ENCODE measurements around the gene CIDEC.
"Not testable (repeated sequence)": the region's sequence is repeated elsewhere in the genome, so short reads cannot be mapped to it uniquely, and the experiment has no call there.

Gene CIDEC

DNA sequence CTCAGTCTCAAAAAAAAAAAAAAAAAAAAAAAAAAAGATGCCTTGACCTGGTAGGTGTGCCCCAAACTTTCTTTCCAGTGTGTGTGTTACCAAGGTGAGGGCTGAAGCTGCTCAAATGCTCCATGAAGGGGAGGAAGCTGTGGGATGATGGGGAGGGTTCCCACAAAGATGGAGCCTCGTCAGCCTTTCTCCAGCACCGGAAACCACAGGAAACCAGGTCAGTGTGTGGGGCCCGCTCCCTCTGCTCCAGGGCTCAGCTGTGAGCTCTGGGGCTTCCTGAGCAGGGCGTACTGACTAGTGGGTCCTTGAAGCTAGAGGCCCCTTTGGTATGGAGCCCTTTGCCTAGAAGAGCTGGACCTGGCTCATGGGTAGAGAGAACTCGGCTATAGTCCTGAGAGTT lies 21.9 kb upstream of the CIDEC start:
- DNase-seq: no peak

DNA sequence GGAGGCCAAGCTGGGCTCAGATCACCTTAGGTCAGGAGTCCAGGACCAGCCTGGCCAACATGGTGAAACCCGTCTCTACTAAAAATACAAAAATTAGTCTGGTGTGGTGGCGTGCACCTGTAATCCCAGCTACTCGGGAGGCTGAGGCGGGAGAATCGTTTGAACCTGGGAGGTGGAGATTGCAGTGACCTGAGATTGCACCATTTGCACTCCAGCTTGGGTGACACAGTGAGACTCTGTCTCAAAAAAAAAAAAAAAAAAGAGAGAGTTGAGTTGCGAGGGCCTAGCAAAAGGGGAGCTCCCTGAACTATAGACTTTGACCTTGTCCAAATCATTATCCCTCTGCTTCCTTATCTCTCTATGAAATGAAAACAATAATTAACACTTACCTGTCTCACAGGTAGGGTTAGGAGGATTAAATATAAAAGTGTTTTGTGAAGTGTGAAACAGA lies 20.9 kb upstream of the CIDEC start:
- not testable (repeated sequence) for DNase-seq

GRCh38 chr3:9899289-9899791 lies 19.3 kb upstream of the CIDEC start:
- DNase-seq: no peak

GRCh38 chr3:9898467-9899241 lies 18.6 kb upstream of the CIDEC start:
- no peak for DNase-seq

- DNase-seq: no peak
These were observed 17.6 kb upstream of the CIDEC start for GRCh38 chr3:9897408-9898372.

DNA sequence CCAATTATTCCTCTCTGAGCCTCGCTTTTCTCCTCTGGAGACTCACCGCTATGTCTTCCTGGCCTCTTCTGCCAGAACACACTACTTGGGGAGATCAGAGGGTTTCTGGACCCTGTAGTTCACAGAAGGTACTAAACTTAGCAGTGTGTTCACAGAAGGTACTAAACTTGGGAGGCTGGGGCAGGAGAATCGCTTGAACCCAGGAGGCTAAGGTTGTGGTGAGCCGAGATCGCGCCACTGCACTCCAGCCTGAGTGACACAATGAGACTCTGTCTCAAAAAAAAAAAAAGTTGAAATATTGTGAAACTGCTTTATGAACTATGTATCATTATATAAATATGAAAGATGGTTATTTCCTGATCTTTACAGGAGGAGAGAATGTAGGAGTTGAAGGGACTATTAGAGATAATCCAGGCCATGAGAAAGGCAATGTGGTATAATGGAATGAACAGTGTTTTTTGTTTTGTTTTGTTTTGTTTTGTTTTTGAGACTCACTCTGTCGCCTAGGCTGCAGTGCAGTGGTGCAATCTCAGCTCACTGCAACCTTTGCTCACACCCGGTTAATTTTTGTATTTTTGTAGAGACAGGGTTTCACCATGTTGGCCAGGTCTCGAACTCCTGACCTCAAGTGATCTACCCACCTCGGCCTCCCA lies 16.8 kb upstream of the CIDEC start:
- DNase-seq: not testable (repeated sequence)

- DNase-seq: not testable (repeated sequence)
These were observed 15.7 kb upstream of the CIDEC start for GRCh38 chr3:9895715-9896114.

DNA sequence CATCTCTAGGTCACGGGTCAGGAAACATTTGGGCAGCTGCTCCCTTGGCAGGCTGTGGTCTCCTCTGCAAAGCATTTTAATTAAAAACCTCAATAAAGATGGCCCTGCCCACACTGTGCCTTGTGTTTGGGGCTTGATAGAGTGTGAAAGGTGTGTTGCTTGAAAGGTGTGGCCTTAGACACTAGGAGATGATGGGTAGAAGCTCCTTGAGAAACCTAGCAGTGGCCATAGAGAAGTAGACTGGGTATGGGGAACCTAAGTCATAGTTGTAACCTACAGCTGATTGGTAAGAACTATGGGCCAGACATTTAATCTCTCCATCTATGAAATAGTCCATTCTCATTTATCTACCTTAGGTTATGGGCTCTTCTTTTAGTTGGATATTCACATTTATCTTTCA lies 13.7 kb upstream of the CIDEC start:
- no peak for DNase-seq

DNA sequence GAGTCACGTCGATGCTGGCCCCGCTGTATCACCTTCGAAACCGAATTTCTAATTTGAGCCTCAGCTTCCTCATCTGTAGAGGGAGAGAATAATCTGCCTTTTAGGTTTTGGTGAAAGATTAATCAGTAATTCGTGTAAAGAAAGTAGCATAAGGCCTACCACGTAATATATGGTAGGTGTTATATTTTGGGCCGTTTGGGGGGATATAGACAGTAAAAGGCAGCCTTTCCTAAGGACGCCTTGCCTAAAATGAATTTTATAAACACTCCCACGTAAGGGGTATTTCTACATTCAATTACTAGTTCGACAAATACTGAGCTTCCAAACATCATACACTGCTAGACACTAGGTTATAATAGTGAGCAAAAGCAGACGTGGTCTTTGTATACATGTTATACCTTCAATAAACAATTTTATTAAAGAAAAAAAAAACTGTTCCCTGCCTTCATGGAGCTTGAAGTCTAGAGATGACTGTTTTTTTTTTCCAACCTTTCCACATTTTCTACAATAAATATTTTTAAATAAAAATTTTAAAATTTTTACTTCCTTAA lies 11.1 kb upstream of the CIDEC start:
- no peak for DNase-seq

GRCh38 chr3:9890249-9891071 lies 10.4 kb upstream of the CIDEC start, which contains the start of gene JAGN1:
Gene JAGN1, plus strand, starts transcription at chr3:9890610. Its CDS starts 113 bp downstream, at chr3:9890723.
- peak; percentile 90 for DNase-seq

DNA sequence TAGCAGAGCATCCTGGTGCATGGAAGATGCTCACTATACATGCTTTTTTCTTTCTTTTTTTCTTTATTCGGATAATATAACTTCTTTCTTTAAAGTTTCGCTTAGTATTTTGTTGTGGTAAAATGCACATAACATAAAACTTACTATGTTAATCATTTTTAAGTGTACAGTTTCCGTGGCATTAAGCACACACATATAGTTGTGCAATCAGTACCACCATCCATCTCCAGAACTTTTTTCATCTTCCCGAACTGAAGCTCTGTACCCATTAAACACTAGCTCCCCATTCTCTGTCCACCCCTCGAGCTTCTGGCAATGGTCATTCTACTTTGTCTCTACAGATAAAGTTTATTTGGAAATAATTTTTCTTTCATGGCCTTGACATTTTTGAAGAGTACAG lies 9.4 kb upstream of the CIDEC start:
- DNase-seq: no peak

GRCh38 chr3:9888540-9888939 lies 8.5 kb upstream of the CIDEC start:
- no peak for DNase-seq

- DNase-seq: no peak
These were observed 7.4 kb upstream of the CIDEC start for GRCh38 chr3:9887480-9887879.

DNA sequence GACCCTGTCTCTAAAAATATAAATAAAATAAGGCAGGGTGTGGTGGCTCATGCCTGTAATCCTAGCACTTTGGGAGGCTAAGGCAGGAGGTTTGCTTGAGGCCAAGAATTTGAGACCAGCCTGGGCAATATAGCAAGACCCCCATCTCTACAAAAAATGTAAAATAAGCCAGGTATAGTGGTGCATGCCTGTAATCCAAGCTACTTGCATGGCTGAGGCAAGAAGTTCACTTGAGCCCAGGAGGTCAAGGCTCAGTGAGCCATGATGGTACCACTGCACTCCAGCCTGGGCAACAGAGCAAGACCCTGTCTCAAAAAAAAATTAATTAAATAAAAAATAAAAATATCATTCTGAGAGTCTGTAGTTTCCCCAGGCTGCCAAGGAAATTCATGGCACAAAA lies 6.3 kb upstream of the CIDEC start:
- no peak for DNase-seq

- DNase-seq: peak; percentile 82
These were observed 4.6 kb upstream of the CIDEC start for GRCh38 chr3:9884555-9885165.

DNA sequence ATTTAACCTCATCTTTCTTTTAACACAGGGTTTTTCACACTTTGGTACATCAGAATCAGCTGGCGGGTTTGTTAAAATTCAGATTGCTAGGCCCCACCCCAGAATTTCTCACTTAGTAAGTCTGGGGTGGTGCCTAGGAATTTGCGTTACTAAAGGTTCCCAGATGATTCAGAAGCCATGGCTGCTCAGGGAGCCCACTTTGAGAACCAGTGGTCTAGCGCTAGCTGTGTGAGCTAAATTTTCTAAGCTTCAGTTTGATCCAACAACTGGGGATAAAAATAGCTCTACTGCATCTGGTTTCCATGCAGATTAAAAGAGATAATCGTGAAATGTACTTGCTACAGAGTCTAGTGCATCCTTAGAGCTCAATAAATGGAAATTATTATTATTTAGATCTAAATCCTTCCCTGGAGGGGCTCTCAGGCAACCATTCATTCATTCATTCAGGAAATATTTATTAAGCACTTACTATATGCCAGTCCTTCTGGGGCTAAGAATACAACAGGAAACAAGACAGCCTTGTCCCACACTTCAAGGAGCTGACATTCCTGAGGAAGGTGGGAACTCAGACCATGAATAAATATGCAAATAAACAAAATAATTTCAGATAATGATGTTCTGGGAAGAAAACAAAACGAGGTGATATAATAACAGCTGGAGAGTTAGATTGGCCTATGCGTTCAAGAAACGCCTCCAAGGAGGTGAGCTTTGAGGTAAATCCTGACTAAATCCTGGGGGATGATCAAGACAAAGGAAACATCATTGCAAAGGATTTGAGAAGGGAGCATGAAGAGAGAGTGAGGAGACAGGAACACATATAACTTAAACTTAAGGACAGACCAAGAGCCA lies 3.9 kb upstream of the CIDEC start:
- DNase-seq: peak; percentile 29

DNA sequence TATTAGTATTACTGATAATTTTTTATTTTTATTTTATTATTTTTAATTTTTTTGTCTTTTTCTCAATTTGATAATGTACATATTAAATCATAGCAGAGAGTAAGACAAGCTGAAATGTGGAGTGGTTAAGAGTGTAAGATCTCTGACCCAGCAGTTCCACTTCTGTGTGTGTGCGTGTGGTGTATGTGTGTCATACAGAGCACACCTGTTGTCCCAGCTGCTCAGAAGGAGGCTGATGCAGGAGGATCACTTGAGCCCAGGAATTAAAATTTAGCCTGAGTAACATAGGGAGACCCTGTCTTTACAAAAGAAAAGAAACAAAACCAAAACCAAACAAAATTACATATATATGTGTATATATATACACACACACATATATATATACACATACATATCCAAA lies 1.4 kb upstream of the CIDEC start:
- no peak for DNase-seq

GRCh38 chr3:9878700-9879099 lies 1.4 kb downstream of the CIDEC start:
- no peak for DNase-seq

DNA sequence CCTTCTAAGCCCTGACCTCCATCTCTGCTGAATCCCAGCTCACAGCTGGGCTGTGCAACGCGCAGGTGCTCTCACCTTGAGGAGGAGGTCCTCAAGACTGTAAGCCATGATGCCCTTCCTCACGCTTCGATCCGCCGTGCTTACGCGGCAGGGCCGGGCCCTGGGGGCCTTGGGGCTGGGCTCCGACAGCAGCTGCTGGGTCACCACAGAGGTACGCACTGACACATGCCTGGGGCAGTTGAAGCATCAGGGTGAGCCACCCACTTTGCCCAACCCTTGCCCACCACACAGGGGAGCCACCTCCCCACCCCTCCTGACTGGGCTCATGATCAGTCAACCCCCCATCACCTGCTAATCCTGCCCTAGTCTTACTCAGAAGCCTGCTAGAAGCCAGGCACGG lies 3.1 kb downstream of the CIDEC start:
- DNase-seq: no peak

GRCh38 chr3:9876255-9876654 lies 3.8 kb downstream of the CIDEC start:
- DNase-seq: not testable (repeated sequence)

All from fibroblast of skin of scalp (primary cell).